ENCODE data around the gene ANP32D. TPM values are rescaled to one million over a fixed set of nuclear protein-coding genes. Genes with fewer than 3 reads are reported as not detected.
"Not testable (repeated sequence)": the region's sequence is repeated elsewhere in the genome, so short reads cannot be mapped to it uniquely, and the experiment has no call there.

The ANP32D gene
- under 1 TPM in 1 of 2 donors, not detected in 1; 0.71 TPM for total RNA-seq
- not detected for polyA plus RNA-seq (ENCODE audit: insufficient read depth, low read depth, low replicate concordance)
- long read RNA-seq, donor 1: 0 reads
- long read RNA-seq, donor 2: 0 reads

GRCh38 chr12:48472259-48472658 is at the start of gene ANP32D:
ANP32D (plus strand) TSS chr12:48472559; CDS start chr12:48472665, 106 bp downstream.
- no peaks in the 10 kb centered on the region for H3K9me3 ChIP-seq
- H3K4me1 ChIP-seq: no peaks in the 10 kb centered on the region
- H3K36me3 ChIP-seq (ENCODE audit: low read depth, missing control alignments): no peaks in the 10 kb centered on the region
- H3K4me3 ChIP-seq: no peak within 1 kb of the TSS
- 89 to 94% methylated on average over 7 of the region's 7 CpGs for WGBS, 2 donors
- TF ChIP-seq POLR2A (IDR thresholded peaks at IDR 0.05) (no peak), CTCF (IDR thresholded peaks at IDR 0.05) (no peak)
- intact Hi-C loops (cut with DNase I; ENCODE audit: low total_unique reads): no loop called here
- H3K27ac ChIP-seq: no peak within 1 kb of the TSS
- no peak for DNase-seq
- H3K27me3 ChIP-seq: no peaks in the 10 kb centered on the region

- Histone ChIP-seq H3K4me3 (no peak overlapping the region), H3K9me3 (no peaks in the 10 kb centered on the region), H3K36me3 (ENCODE audit: low read depth, missing control alignments) (no peaks in the 10 kb centered on the region), H3K4me1 (peaks cover 36% of the 10 kb centered on the region), H3K27ac (no peak overlapping the region), H3K27me3 (no peaks in the 10 kb centered on the region)
- DNase-seq: no peak
- no peak for TF ChIP-seq POLR2A (IDR thresholded peaks at IDR 0.05)
- intact Hi-C loops (cut with DNase I; ENCODE audit: low total_unique reads): no loop called here
- 21 to 35% methylated on average over 3 of the region's 3 CpGs for WGBS, 2 donors
Observed at GRCh38 chr12:48423171-48423570, 49.2 kb upstream of the ANP32D start.

- Histone ChIP-seq H3K4me3 (no peak overlapping the region), H3K36me3 (ENCODE audit: low read depth, missing control alignments) (no peaks in the 10 kb centered on the region), H3K27ac (no peak overlapping the region), H3K9me3 (no peaks in the 10 kb centered on the region), H3K27me3 (no peaks in the 10 kb centered on the region), H3K4me1 (peaks cover 27% of the 10 kb centered on the region)
- TF ChIP-seq CTCF (IDR thresholded peaks at IDR 0.05) (no peak), POLR2A (IDR thresholded peaks at IDR 0.05) (no peak)
- no peak for DNase-seq
- 83 to 87% methylated on average over 1 of the region's 1 CpG for WGBS, 2 donors
- intact Hi-C loops (cut with DNase I; ENCODE audit: low total_unique reads): no loop called here
Observed at GRCh38 chr12:48424644-48425043, 47.7 kb upstream of the ANP32D start.

GRCh38 chr12:48434016-48434415 is 38.3 kb upstream of the ANP32D start:
- not testable (repeated sequence) for H3K9me3 ChIP-seq

GRCh38 chr12:48441069-48441468 is 31.3 kb upstream of the ANP32D start:
- Histone ChIP-seq H3K27ac (no peak overlapping the region), H3K4me3 (no peak overlapping the region), H3K9me3 (no peaks in the 10 kb centered on the region), H3K4me1 (no peaks in the 10 kb centered on the region), H3K36me3 (ENCODE audit: low read depth, missing control alignments) (no peaks in the 10 kb centered on the region), H3K27me3 (no peaks in the 10 kb centered on the region)
- no peak for DNase-seq
- TF ChIP-seq POLR2A (IDR thresholded peaks at IDR 0.05): no peak
- no peak for TF ChIP-seq CTCF (IDR thresholded peaks at IDR 0.05)
- WGBS, 2 donors: 63 to 65% methylated on average over 7 of the region's 7 CpGs
- intact Hi-C loops (cut with DNase I; ENCODE audit: low total_unique reads): no loop called here

More at GRCh38 chr12:48434016-48434415, 38.3 kb upstream of the ANP32D start:
- H3K4me3 ChIP-seq; intact Hi-C loops (cut with DNase I; ENCODE audit: low total_unique reads); DNase-seq; H3K4me1 ChIP-seq; H3K27ac ChIP-seq; H3K36me3 ChIP-seq (ENCODE audit: low read depth, missing control alignments); H3K27me3 ChIP-seq: not testable (repeated sequence)
- 83 to 88% methylated on average over 10 of the region's 10 CpGs for WGBS, 2 donors

- Histone ChIP-seq H3K27me3 (no peaks in the 10 kb centered on the region), H3K9me3 (no peaks in the 10 kb centered on the region), H3K36me3 (ENCODE audit: low read depth, missing control alignments) (no peaks in the 10 kb centered on the region), H3K27ac (no peak overlapping the region), H3K4me3 (no peak overlapping the region), H3K4me1 (no peaks in the 10 kb centered on the region)
- no peak for DNase-seq
- WGBS, 2 donors: 76 to 90% methylated on average over 3 of the region's 3 CpGs
- intact Hi-C loops (cut with DNase I; ENCODE audit: low total_unique reads): no loop called here
- TF ChIP-seq POLR2A (IDR thresholded peaks at IDR 0.05) (no peak), CTCF (IDR thresholded peaks at IDR 0.05) (no peak)
Observed at GRCh38 chr12:48442179-48442847, 30.0 kb upstream of the ANP32D start.
